Measurements from ENCODE around the gene OARD1. TPM values are rescaled to one million over a fixed set of nuclear protein-coding genes. Genes with fewer than 3 reads are reported as not detected.
A peak's percentile ranks its signal among the peaks of the same experiment; 100 is the strongest.
"Not testable (repeated sequence)": the region's sequence is repeated elsewhere in the genome, so short reads cannot be mapped to it uniquely, and the experiment has no call there.

OARD1 gene
- total RNA-seq, 3 donors from 2014 or later = 17.0 to 26.2 (median 22.3) TPM

DNA sequence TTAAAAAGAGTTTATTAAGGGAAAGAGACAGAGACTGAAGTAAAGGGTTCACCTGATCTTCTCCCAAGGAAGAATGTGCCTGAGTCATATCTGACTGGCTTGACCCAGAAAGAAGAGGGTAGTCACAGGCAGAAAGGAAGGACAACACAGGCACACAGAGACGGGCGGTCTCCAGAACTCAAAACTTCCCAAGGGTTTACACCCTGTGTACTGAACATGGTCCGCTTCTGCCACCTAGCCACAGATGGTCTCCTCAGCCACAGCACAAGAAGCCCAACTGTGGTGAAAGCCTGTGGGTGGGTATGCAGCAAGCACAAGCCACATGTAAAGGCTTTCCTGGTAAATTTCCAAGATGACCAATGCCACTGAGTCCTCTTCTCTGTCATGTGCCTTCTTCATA, 50.3 kb downstream of the OARD1 start:
- intact Hi-C loops (cut with DNase I; ENCODE audit: low total_unique reads) = no loop called here
- Histone ChIP-seq H3K4me3 (no peak overlapping the region), H3K36me3 (no peaks in the 10 kb centered on the region), H3K27ac (peak overlapping the region; percentile 65 to 68), H3K9me3 (no peaks in the 10 kb centered on the region), H3K4me1 (peaks cover 0 to 4% of the 10 kb centered on the region in 2 donors), H3K27me3 (no peaks in the 10 kb centered on the region)
- TF ChIP-seq, protein P1, sequence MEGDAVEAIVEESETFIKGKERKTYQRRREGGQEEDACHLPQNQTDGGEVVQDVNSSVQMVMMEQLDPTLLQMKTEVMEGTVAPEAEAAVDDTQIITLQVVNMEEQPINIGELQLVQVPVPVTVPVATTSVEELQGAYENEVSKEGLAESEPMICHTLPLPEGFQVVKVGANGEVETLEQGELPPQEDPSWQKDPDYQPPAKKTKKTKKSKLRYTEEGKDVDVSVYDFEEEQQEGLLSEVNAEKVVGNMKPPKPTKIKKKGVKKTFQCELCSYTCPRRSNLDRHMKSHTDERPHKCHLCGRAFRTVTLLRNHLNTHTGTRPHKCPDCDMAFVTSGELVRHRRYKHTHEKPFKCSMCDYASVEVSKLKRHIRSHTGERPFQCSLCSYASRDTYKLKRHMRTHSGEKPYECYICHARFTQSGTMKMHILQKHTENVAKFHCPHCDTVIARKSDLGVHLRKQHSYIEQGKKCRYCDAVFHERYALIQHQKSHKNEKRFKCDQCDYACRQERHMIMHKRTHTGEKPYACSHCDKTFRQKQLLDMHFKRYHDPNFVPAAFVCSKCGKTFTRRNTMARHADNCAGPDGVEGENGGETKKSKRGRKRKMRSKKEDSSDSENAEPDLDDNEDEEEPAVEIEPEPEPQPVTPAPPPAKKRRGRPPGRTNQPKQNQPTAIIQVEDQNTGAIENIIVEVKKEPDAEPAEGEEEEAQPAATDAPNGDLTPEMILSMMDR (IDR thresholded peaks at IDR 0.05) = no peak
- no peak for TF ChIP-seq POLR2AphosphoS5 (IDR thresholded peaks at IDR 0.05)
- TF ChIP-seq POLR2A (IDR thresholded peaks at IDR 0.05) = no peak
- DNase-seq (ENCODE audit: low spot score in 2 of 2) = peak in 1 of 2 donors; percentile 30

DNA sequence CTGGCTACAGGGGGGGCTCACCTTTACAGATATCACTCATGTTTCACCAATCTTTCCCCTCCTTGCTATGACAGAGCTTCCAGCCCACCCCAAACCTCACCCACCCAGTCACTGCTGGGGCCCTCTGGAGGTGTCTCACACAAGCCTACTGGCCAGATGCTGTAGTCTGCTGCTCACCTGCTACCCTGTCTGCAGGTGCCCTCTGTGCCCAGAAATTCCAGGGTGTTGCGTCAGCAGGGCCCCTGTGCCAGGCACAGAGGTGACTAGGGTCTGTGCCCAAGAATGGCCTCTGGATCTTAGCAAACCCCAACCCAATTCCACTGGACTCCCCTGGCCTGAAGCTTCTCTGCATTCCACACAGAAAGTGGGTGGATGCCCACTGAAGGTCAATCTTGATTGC, 54.5 kb downstream of the OARD1 start:
- Histone ChIP-seq H3K27ac (no peak overlapping the region), H3K36me3 (no peaks in the 10 kb centered on the region)

DNA sequence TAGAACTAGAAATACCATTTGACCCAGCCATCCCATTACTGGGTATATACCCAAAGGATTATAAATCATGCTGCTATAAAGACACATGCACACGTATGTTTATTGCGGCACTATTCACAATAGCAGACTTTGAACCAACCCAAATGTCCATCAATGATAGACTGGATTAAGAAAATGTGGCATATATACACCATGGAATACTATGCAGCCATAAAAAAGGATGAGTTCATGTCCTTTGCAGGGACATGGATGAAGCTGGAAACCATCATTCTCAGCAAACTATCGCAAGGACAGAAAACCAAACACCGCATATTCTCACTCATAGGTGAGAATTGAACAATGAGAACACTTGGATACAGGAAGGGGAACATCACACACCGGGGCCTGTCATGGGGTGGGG, 56.3 kb downstream of the OARD1 start:
- DNase-seq (ENCODE audit: low spot score in 2 of 2); H3K36me3 ChIP-seq; H3K27ac ChIP-seq; H3K4me1 ChIP-seq; H3K9me3 ChIP-seq; H3K27me3 ChIP-seq; H3K4me3 ChIP-seq; intact Hi-C loops (cut with DNase I; ENCODE audit: low total_unique reads): not testable (repeated sequence)

More for the DNA sequence above, 54.5 kb downstream of the OARD1 start:
- DNase-seq (ENCODE audit: low spot score in 2 of 2) = no peak
- Histone ChIP-seq H3K4me3 (no peak overlapping the region), H3K4me1 (peaks cover 0 to 4% of the 10 kb centered on the region in 2 donors), H3K27me3 (no peaks in the 10 kb centered on the region), H3K9me3 (no peaks in the 10 kb centered on the region)
- intact Hi-C loops (cut with DNase I; ENCODE audit: low total_unique reads) = no loop called here
- no peak for TF ChIP-seq POLR2AphosphoS5 (IDR thresholded peaks at IDR 0.05)
- TF ChIP-seq, protein P1 (IDR thresholded peaks at IDR 0.05) = no peak
- no peak for TF ChIP-seq POLR2A (IDR thresholded peaks at IDR 0.05)

DNA sequence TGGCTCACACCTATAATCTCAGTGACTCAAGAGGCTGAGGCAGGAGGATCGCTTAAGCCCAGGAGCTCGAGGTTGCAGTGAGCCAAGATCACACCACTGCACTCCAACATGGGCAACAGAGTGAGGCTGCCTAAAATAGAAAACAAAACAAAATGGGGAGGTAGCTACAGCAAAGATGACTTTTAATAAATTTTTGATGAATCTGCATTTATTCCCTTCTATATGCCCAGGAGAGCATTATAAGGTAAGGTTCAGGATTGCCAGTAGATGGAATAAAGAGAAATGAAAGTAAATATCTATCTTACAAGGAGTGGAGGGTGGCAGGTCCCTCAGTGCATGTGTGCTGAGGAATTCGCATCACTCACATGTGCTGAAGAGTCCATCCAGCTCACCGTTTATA, 57.4 kb downstream of the OARD1 start:
- no peaks in the 10 kb centered on the region for H3K4me1 ChIP-seq
- intact Hi-C loops (cut with DNase I; ENCODE audit: low total_unique reads) = no loop called here
- no peak for TF ChIP-seq POLR2A (IDR thresholded peaks at IDR 0.05)
- TF ChIP-seq POLR2AphosphoS5 (IDR thresholded peaks at IDR 0.05) = no peak
- TF ChIP-seq, protein P1 (IDR thresholded peaks at IDR 0.05) = no peak
- H3K4me3 ChIP-seq = no peak overlapping the region
- H3K27me3 ChIP-seq = no peaks in the 10 kb centered on the region
- no peaks in the 10 kb centered on the region for H3K36me3 ChIP-seq
- no peak for DNase-seq (ENCODE audit: low spot score in 2 of 2)
- H3K9me3 ChIP-seq = no peaks in the 10 kb centered on the region
- no peak overlapping the region for H3K27ac ChIP-seq

Other genes with a start within 250 kb of the OARD1 start
- 1 to 10 TPM; 1.1 to 2.0 (median 1.8) TPM for gene UNC5CL, start 33.1 kb downstream of the OARD1 start, total RNA-seq
- not detected for gene TSPO2, start 29.9 kb downstream of the OARD1 start, total RNA-seq
- not detected for gene APOBEC2, start 19.2 kb downstream of the OARD1 start, total RNA-seq
- 10 to 100 TPM; 28.6 to 33.4 (median 29.8) TPM for gene NFYA, start 618 bp upstream of the OARD1 start, total RNA-seq
- gene TREML1, start 82.0 kb upstream of the OARD1 start, total RNA-seq = 1 to 10 TPM in 1 of 3 donors, under 1 TPM in 2; 0.64 to 1.3 (median 0.98) TPM
- 10 to 100 TPM in 2 of 3 donors, 1 to 10 TPM in 1; 7.7 to 31.6 (median 10.5) TPM for gene TREM2, start 90.8 kb upstream of the OARD1 start, total RNA-seq
- under 1 TPM in 2 of 3 donors, not detected in 1; under 0.01 to 0.15 TPM for gene TREML2, start 128.8 kb upstream of the OARD1 start, total RNA-seq
- gene TREML4, start 156.0 kb upstream of the OARD1 start, total RNA-seq = not detected
- 1 to 10 TPM in 2 of 3 donors, under 1 TPM in 1; 0.98 to 2.8 (median 1.3) TPM for gene TREM1, start 214.3 kb upstream of the OARD1 start, total RNA-seq

All from breast epithelium (tissue), 4 donors.